Activated T-cell treated with anti-CD3 and anti-CD28 coated beads, Interleukin-2, amount 50 U/mL, for 24 hours (primary cell): ENCODE measurements around the gene GRB10.
"Not testable (repeated sequence)": the region's sequence is repeated elsewhere in the genome, so short reads cannot be mapped to it uniquely, and the experiment has no call there.

Source experiments
- DNase-seq: peaks from one replicate; pipeline ENCODE4 v3.0.0-alpha.2; 2020
- H3K27ac Mint-ChIP-seq: 2 replicates; pipeline ENCODE4 v1.8.0; 2020; ENCODE audit warnings: mild to moderate bottlenecking, mixed read lengths
- H3K27me3 Mint-ChIP-seq: 2 replicates; pipeline ENCODE4 v1.8.0; 2020; ENCODE audit warnings: mixed read lengths
- H3K36me3 Mint-ChIP-seq: 2 replicates; pipeline ENCODE4 v1.8.0; 2020; ENCODE audit warnings: low read depth, mixed read lengths
- H3K4me1 Mint-ChIP-seq: 2 replicates; pipeline ENCODE4 v1.8.0; 2020; ENCODE audit warnings: low read depth, mixed read lengths
- H3K4me3 Mint-ChIP-seq: 2 replicates; pipeline ENCODE4 v1.8.0; 2020; ENCODE audit warnings: mild to moderate bottlenecking, moderate library complexity, mixed read lengths
- H3K9me3 Mint-ChIP-seq: 2 replicates; pipeline ENCODE4 v1.8.0; 2020; ENCODE audit warnings: mixed read lengths

GRB10 gene

DNA sequence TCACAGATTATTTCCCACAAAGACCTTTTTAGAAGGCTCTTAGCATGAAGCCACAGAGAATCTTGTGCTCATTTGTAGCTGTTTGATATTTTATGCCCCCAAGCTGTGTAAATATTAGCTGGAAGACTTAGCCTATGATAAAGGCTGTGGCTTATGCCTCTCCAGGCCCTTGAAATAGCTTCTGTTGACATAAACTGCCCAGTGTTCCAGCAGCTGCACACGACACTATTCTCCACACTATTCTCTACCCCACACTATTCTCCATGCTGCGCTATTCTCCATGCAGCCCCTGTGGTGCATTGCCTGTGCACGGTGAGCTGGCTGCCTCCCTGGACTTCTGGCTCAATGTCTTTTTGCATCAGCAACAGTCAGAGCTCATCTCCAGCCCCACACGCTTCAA is 230.6 kb downstream of the GRB10 start:
- peaks cover 13% of the 10 kb centered on the region for H3K27me3 Mint-ChIP-seq
- no peaks in the 10 kb centered on the region for H3K36me3 Mint-ChIP-seq
- no peaks in the 10 kb centered on the region for H3K4me1 Mint-ChIP-seq
- no peaks in the 10 kb centered on the region for H3K9me3 Mint-ChIP-seq
- no peak overlapping the region for H3K4me3 Mint-ChIP-seq
- no peak overlapping the region for H3K27ac Mint-ChIP-seq
- no peak for DNase-seq

DNA sequence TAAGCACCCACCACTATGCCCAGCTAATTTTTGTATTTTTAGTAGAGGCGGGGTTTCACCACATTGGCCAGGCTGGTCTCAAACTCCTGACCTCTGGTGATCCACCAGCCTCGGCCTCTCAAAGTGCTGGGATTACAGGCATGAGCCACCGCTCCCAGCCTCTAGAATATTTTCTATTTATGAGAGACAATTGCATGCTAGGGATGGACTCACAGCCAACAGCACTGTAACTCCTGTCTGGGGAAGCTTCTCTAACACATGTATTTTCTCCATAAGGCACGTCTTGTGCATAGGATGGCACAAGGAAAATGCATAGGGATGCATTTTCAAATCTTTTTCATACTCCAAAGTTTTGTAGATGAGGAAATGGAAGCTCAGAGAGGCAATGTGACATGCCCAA is 237.1 kb downstream of the GRB10 start:
- not testable (repeated sequence) for H3K27ac Mint-ChIP-seq, H3K4me1 Mint-ChIP-seq, DNase-seq, H3K27me3 Mint-ChIP-seq, H3K9me3 Mint-ChIP-seq, H3K4me3 Mint-ChIP-seq, H3K36me3 Mint-ChIP-seq

GRCh38 chr7:50544992-50545391 is 237.7 kb downstream of the GRB10 start:
- Mint-ChIP-seq H3K9me3 (no peaks in the 10 kb centered on the region), H3K4me3 (no peak overlapping the region), H3K27me3 (peaks cover 5% of the 10 kb centered on the region), H3K4me1 (no peaks in the 10 kb centered on the region), H3K36me3 (no peaks in the 10 kb centered on the region), H3K27ac (no peak overlapping the region)
- DNase-seq: no peak

- no peaks in the 10 kb centered on the region for H3K4me1 Mint-ChIP-seq
- DNase-seq: no peak
- no peak overlapping the region for H3K27ac Mint-ChIP-seq
- H3K9me3 Mint-ChIP-seq: no peaks in the 10 kb centered on the region
- no peaks in the 10 kb centered on the region for H3K36me3 Mint-ChIP-seq
- H3K27me3 Mint-ChIP-seq: peaks cover 5% of the 10 kb centered on the region
- no peak overlapping the region for H3K4me3 Mint-ChIP-seq
Measured at GRCh38 chr7:50543776-50544442, 238.8 kb downstream of the GRB10 start.

- Mint-ChIP-seq H3K27me3 (peaks cover 5% of the 10 kb centered on the region), H3K4me1 (no peaks in the 10 kb centered on the region), H3K9me3 (no peaks in the 10 kb centered on the region), H3K36me3 (no peaks in the 10 kb centered on the region), H3K4me3 (no peak overlapping the region), H3K27ac (no peak overlapping the region)
- DNase-seq: no peak
Measured at GRCh38 chr7:50542132-50542531, 240.6 kb downstream of the GRB10 start.

DNA sequence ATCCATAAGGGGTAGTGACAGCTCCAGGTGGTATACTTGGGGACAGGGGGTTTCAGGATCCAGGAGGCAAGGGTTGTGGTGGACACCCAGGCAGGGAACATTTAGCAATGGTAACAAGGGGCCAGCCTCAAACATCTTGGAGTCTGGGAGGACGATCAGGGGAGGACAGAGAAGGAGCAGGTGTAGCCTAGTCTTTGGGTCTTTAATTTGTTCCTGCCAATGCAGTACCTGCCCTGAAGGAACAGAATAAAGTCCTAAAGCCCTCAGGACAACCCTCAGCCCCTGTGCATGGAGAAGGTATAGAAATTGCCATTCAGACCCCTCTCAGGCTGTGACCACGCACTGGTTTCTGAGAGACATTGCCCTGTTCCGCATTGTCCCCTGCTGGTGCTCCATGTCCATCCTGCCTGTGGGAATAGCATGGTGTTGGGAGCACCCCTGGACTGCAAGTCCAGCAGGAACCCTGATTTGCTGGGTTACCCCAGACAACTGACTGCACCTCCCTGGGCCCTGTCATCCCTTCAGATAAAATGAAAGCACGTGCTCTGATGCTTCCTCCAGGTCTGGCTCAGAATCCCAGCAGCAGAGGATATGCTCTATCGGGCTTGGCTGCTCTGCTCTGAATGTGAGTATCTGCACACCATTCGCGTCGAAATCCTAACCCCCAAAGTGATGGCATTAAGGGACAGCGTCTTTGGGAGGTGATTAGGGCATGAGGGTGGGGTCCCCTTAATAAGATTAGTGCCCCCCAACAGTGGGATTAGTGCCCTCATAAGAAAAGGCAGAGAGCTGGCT is 241.7 kb downstream of the GRB10 start:
- peaks cover 6% of the 10 kb centered on the region for H3K27me3 Mint-ChIP-seq
- H3K9me3 Mint-ChIP-seq: no peaks in the 10 kb centered on the region
- no peak overlapping the region for H3K4me3 Mint-ChIP-seq
- H3K36me3 Mint-ChIP-seq: no peaks in the 10 kb centered on the region
- DNase-seq: no peak
- H3K4me1 Mint-ChIP-seq: no peaks in the 10 kb centered on the region
- H3K27ac Mint-ChIP-seq: no peak overlapping the region
